Caco-2 (cell line): ENCODE results near the gene PMVK. TPM values are rescaled to one million over a fixed set of nuclear protein-coding genes. Genes with fewer than 3 reads are reported as not detected.

Source experiments
- microRNA-seq: library from miRNA; unstranded; fragments of <30 nt; microRNA quantifications from one replicate; pipeline ENCODE4 v1.2.0, GENCODE V29; 2022
- total RNA-seq: library from RNA; stranded (reverse); gene quantifications from 2 replicates; pipeline ENCODE4 v1.2.3, GENCODE V29; 2022

Gene PMVK
- total RNA-seq, 1 experiment from 2014 or later, result 25.1 TPM

Small RNA genes within 50 kb of the gene (microRNA-seq; reads per million reads assigned to microRNA genes)
- not detected for gene MIR4258

Other genes starting within 250 kb of the PMVK start
- gene KCNN3, start 66.4 kb downstream of the PMVK start, total RNA-seq, result 0.05 TPM in 1 of 2 replicates, not detected in the other
- 24.0 and 24.6 TPM in 2 replicates for gene PBXIP1, start 19.4 kb upstream of the PMVK start, total RNA-seq
- 34.1 and 34.9 TPM in 2 replicates for gene PYGO2, start 25.1 kb upstream of the PMVK start, total RNA-seq
- gene SHC1, start 34.0 kb upstream of the PMVK start, total RNA-seq, result 58.0 and 59.6 TPM in 2 replicates
- 243 and 259 TPM in 2 replicates for gene CKS1B, start 38.0 kb upstream of the PMVK start, total RNA-seq
- 51.3 and 61.5 TPM in 2 replicates for gene FLAD1, start 46.6 kb upstream of the PMVK start, total RNA-seq
- gene LENEP, start 56.9 kb upstream of the PMVK start, total RNA-seq, result 0.50 and 0.53 TPM in 2 replicates
- gene ZBTB7B, start 66.1 kb upstream of the PMVK start, total RNA-seq, result 42.9 and 46.8 TPM in 2 replicates
- gene DCST2, start 97.1 kb upstream of the PMVK start, total RNA-seq, result 0.26 and 0.61 TPM in 2 replicates
- gene DCST1, start 97.1 kb upstream of the PMVK start, total RNA-seq, result 0.32 TPM in 1 of 2 replicates, not detected in the other
- 44.0 and 48.2 TPM in 2 replicates for gene ADAM15, start 114.6 kb upstream of the PMVK start, total RNA-seq
- 13.8 and 16.0 TPM in 2 replicates for gene EFNA4, start 127.0 kb upstream of the PMVK start, total RNA-seq
- 3.4 and 3.5 TPM in 2 replicates for gene EFNA3, start 142.1 kb upstream of the PMVK start, total RNA-seq
- 42.5 and 47.9 TPM in 2 replicates for gene EFNA1, start 191.2 kb upstream of the PMVK start, total RNA-seq
- gene SLC50A1, start 199.1 kb upstream of the PMVK start, total RNA-seq, result 38.4 and 43.6 TPM in 2 replicates
- gene DPM3, start 203.8 kb upstream of the PMVK start, total RNA-seq, result 27.8 and 30.7 TPM in 2 replicates
- 215 and 219 TPM in 2 replicates for gene KRTCAP2, start 236.6 kb upstream of the PMVK start, total RNA-seq
- 0.11 TPM in 1 of 2 replicates, not detected in the other for gene TRIM46, start 237.1 kb upstream of the PMVK start, total RNA-seq